HG03159 (cell line): ENCODE measurements around the gene CDH6.

Experiments
- ATAC-seq: cut with Tn5 transposase; IDR thresholded peaks from one replicate; pipeline ENCODE4 v1.9.1; 2021; ENCODE audit warnings: mild to moderate bottlenecking, moderate library complexity; ENCODE audit not compliant: unreplicated experiment

CDH6 gene

GRCh38 chr5:31365776-31366175 lies 172.3 kb downstream of the CDH6 start:
- no peak for ATAC-seq

DNA sequence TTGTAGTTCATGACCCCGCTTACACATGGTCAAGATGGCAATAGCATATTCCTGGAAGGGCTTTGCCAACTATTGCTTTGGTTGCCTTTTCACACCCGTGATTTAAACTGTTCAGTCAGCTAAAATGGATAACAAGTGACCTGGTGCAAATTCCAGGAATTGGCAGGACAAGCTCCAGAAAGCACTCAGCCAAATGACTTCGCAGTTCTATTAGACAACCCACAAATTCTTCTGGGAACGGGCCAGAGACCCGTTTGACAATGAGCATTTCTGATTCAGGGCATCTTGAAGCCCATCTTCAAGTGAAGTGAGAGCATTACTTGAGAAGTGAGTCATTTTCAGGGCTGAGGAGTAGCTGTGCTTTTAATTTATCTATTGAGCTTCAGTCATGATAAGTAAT lies 173.5 kb downstream of the CDH6 start:
- ATAC-seq = no peak

- ATAC-seq = no peak
These were observed 178.6 kb downstream of the CDH6 start for GRCh38 chr5:31372124-31372523.

- no peak for ATAC-seq
These were observed 182.7 kb downstream of the CDH6 start for GRCh38 chr5:31375999-31376720.

- no peak for ATAC-seq
These were observed 183.9 kb downstream of the CDH6 start for GRCh38 chr5:31377274-31377946.

DNA sequence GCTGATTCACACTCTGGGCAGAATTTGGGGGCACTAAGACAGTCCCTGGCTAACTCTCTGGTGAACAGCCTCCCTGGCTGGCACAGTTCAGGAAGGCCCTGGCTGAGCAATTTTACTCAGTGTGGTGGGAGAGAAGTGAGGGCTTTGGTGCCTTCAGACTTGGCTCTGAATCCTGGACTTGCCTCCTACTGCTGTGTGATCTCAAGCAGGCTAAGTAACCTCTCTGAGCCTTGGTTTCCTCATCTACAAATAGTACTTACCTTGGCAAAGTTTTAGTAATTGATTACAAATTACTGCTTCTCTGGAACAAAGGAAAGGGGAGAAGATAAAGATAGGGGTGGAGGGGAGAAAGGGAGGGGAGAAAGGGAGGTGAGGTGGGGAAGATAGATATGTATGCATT lies 184.7 kb downstream of the CDH6 start:
- no peak for ATAC-seq
